ENCODE results near the gene DGUOK.

GRCh38 chr2:73918856-73919255, 7.8 kb upstream of the DGUOK start:
- TF ChIP-seq CTCF (optimal IDR thresholded peaks at IDR 0.05 in 1 of 3, IDR thresholded peaks at IDR 0.05 in 1 of 3, conservative IDR thresholded peaks at IDR 0.05 in 1 of 3; ENCODE audit: extremely low read depth in 1 of 3, insufficient read depth in 2 of 3, low read length in 3 of 3) (no peak), EZH2 (IDR thresholded peaks at IDR 0.05; ENCODE audit: low read length) (no peak)
